ENCODE data around the gene VRK2. TPM values are rescaled to one million over a fixed set of nuclear protein-coding genes. Genes with fewer than 3 reads are reported as not detected.
"Not testable (repeated sequence)": the region's sequence is repeated elsewhere in the genome, so short reads cannot be mapped to it uniquely, and the experiment has no call there.

Gene VRK2
- total and polyA plus RNA-seq, 7 donors, result 6.2 to 30.2 (median 17.7) TPM

GRCh38 chr2:58170334-58170933 lies 123.8 kb downstream of the VRK2 start:
- ATAC-seq; H3K27me3 ChIP-seq (ENCODE audit: insufficient read depth in 3 of 3, low read length in 2 of 3); DNase-seq; H3K36me3 ChIP-seq (ENCODE audit: insufficient read depth in 1 of 2, low read depth in 1 of 2); intact Hi-C loops (cut with DNase I); H3K4me1 ChIP-seq; H3K4me3 ChIP-seq; H3K27ac ChIP-seq: not testable (repeated sequence)
- peaks cover 12% of the 10 kb centered on the region for H3K9me3 ChIP-seq
- 95 to 96% (median 96%) methylated on average over 7 of the region's 7 CpGs for WGBS, 3 donors

DNA sequence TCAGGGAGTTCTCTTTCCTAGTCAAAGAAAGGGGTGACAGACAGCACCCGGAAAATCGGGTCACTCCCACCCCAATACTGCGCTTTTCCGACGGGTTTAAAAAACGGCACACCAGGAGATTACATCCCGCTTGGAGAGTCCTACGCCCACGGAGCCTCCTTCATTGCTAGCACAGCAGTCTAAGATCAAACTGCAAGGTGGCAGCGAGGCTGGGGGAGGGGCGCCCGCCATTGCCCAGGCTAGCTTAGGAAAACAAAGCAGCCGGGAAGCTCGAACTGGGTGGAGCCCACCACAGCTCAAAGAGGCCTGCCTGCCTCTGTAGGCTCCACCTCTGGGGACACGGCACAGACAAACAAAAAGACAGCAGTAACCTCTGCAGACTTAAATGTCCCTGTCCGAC lies 125.2 kb downstream of the VRK2 start:
- H3K4me3 ChIP-seq; H3K4me1 ChIP-seq; H3K27me3 ChIP-seq (ENCODE audit: insufficient read depth in 3 of 3, low read length in 2 of 3); H3K27ac ChIP-seq; H3K36me3 ChIP-seq (ENCODE audit: insufficient read depth in 1 of 2, low read depth in 1 of 2); intact Hi-C loops (cut with DNase I); DNase-seq; ATAC-seq: not testable (repeated sequence)
- H3K9me3 ChIP-seq, result peaks cover 12% of the 10 kb centered on the region
- WGBS, 3 donors, result 94 to 97% (median 95%) methylated on average over 16 of the region's 16 CpGs

- H3K4me3 ChIP-seq; H3K4me1 ChIP-seq; H3K27ac ChIP-seq; H3K27me3 ChIP-seq (ENCODE audit: insufficient read depth in 3 of 3, low read length in 2 of 3); intact Hi-C loops (cut with DNase I); H3K9me3 ChIP-seq; ATAC-seq; DNase-seq; H3K36me3 ChIP-seq (ENCODE audit: insufficient read depth in 1 of 2, low read depth in 1 of 2): not testable (repeated sequence)
- 74 to 88% (median 75%) methylated on average over 2 of the region's 4 CpGs for WGBS, 3 donors
Measured at GRCh38 chr2:58177187-58177586, 130.6 kb downstream of the VRK2 start.

GRCh38 chr2:58180175-58180574 lies 133.6 kb downstream of the VRK2 start:
- DNase-seq; H3K36me3 ChIP-seq (ENCODE audit: insufficient read depth in 1 of 2, low read depth in 1 of 2); H3K27ac ChIP-seq; H3K4me1 ChIP-seq; H3K4me3 ChIP-seq; ATAC-seq; intact Hi-C loops (cut with DNase I); H3K27me3 ChIP-seq (ENCODE audit: insufficient read depth in 3 of 3, low read length in 2 of 3); H3K9me3 ChIP-seq: not testable (repeated sequence)
- 98 to 99% (median 98%) methylated on average over 3 of the region's 3 CpGs for WGBS, 3 donors

DNA sequence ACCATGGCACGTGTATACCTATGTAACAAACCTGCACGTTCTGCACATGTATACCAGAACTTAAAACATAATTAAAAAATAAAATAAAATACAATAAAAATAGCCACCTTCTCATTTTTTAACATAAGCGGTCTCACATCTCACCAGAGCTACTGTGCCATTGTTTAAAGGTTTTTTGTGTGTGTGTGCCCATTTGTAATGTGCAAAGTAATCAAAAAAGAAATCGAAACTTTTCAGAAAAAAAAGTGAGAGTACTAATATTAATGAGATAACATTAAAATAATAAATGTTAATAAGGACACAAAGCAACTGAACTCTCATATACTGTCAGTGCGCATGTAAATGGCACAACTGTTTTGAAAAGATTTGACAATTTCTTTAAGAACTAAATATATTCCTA lies 134.0 kb downstream of the VRK2 start:
- Histone ChIP-seq H3K4me1 (no peaks in the 10 kb centered on the region), H3K27ac (no peak overlapping the region), H3K4me3 (no peak overlapping the region), H3K9me3 (no peaks in the 10 kb centered on the region), H3K27me3 (ENCODE audit: insufficient read depth in 3 of 3, low read length in 2 of 3) (no peaks in the 10 kb centered on the region), H3K36me3 (ENCODE audit: insufficient read depth in 1 of 2, low read depth in 1 of 2) (no peaks in the 10 kb centered on the region)
- intact Hi-C loops (cut with DNase I), result no loop called here
- DNase-seq (no peak), ATAC-seq (no peak)
- no peak for TF ChIP-seq CTCF (IDR thresholded peaks at IDR 0.05)
- WGBS, 3 donors, result 98 to 100% (median 99%) methylated on average over 5 of the region's 5 CpGs

DNA sequence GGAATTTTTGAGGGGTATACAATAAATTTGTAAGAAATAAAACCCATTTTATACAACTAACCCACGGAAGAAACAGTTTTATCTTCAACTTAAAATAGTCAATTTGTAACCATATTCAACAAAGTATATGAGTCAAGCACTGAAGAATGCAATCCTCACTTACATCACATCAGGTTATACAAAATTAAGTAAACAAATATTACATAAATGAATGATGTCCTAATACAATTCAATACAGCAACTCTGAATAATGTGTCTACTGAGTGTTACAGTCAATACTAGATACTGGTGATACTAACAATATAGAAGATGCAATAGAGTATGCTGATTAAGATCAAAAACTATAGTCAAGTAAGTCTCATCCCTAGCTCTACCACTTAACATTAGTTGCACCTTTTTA lies 135.9 kb downstream of the VRK2 start:
- 89 to 100% (median 95%) methylated on average over 1 of the region's 1 CpG for WGBS, 3 donors
- Histone ChIP-seq H3K27ac (no peak overlapping the region), H3K4me3 (no peak overlapping the region), H3K9me3 (no peaks in the 10 kb centered on the region), H3K36me3 (ENCODE audit: insufficient read depth in 1 of 2, low read depth in 1 of 2) (no peaks in the 10 kb centered on the region), H3K27me3 (ENCODE audit: insufficient read depth in 3 of 3, low read length in 2 of 3) (no peaks in the 10 kb centered on the region), H3K4me1 (no peaks in the 10 kb centered on the region)
- DNase-seq (no peak), ATAC-seq (no peak)
- TF ChIP-seq CTCF (IDR thresholded peaks at IDR 0.05), result no peak
- intact Hi-C loops (cut with DNase I), result no loop called here

GRCh38 chr2:58186501-58186900 lies 139.9 kb downstream of the VRK2 start:
- Histone ChIP-seq H3K4me1 (no peaks in the 10 kb centered on the region), H3K36me3 (ENCODE audit: insufficient read depth in 1 of 2, low read depth in 1 of 2) (peaks cover 0 to 9% of the 10 kb centered on the region in 2 donors), H3K9me3 (no peaks in the 10 kb centered on the region), H3K27ac (no peak overlapping the region), H3K27me3 (ENCODE audit: insufficient read depth in 3 of 3, low read length in 2 of 3) (no peaks in the 10 kb centered on the region), H3K4me3 (no peak overlapping the region)
- TF ChIP-seq CTCF (IDR thresholded peaks at IDR 0.05), result no peak
- no peak for ATAC-seq
- no peak for DNase-seq
- 76 to 82% (median 80%) methylated on average over 4 of the region's 4 CpGs for WGBS, 3 donors
- intact Hi-C loops (cut with DNase I), result no loop called here

- H3K4me3 ChIP-seq; H3K9me3 ChIP-seq; H3K4me1 ChIP-seq; H3K27me3 ChIP-seq (ENCODE audit: insufficient read depth in 3 of 3, low read length in 2 of 3); ATAC-seq; H3K36me3 ChIP-seq (ENCODE audit: insufficient read depth in 1 of 2, low read depth in 1 of 2); intact Hi-C loops (cut with DNase I); H3K27ac ChIP-seq; DNase-seq: not testable (repeated sequence)
- 86 to 99% (median 98%) methylated on average over 6 of the region's 6 CpGs for WGBS, 3 donors
Measured at GRCh38 chr2:58187022-58187421, 140.4 kb downstream of the VRK2 start.

Measured in psoas muscle (tissue), 8 donors.